Lower leg skin (tissue), 3 donors: ENCODE measurements around the gene CPVL.

Source experiments
- POLR2A ChIP-seq, 2 donors: fragments of 450-650 bp; IDR thresholded peaks; one replicate each; pipeline ENCODE4 v1.6.1; 2016 to 2017; ENCODE audit warnings: antibody characterized with exemption in 2 of 2, mild to moderate bottlenecking in 1 of 2, moderate library complexity in 1 of 2
- TF ChIP-seq, protein P1 (sequence below), 3 donors: fragments of 450-650 bp; IDR thresholded peaks; one replicate each; pipeline ENCODE4 v1.5.1; 2016; ENCODE audit warnings: antibody characterized with exemption in 3 of 3, mild to moderate bottlenecking in 3 of 3, moderate library complexity in 2 of 3

GRCh38 chr7:29112721-29113120, 33.6 kb downstream of the CPVL start:
- TF ChIP-seq, protein P1, sequence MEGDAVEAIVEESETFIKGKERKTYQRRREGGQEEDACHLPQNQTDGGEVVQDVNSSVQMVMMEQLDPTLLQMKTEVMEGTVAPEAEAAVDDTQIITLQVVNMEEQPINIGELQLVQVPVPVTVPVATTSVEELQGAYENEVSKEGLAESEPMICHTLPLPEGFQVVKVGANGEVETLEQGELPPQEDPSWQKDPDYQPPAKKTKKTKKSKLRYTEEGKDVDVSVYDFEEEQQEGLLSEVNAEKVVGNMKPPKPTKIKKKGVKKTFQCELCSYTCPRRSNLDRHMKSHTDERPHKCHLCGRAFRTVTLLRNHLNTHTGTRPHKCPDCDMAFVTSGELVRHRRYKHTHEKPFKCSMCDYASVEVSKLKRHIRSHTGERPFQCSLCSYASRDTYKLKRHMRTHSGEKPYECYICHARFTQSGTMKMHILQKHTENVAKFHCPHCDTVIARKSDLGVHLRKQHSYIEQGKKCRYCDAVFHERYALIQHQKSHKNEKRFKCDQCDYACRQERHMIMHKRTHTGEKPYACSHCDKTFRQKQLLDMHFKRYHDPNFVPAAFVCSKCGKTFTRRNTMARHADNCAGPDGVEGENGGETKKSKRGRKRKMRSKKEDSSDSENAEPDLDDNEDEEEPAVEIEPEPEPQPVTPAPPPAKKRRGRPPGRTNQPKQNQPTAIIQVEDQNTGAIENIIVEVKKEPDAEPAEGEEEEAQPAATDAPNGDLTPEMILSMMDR (IDR thresholded peaks at IDR 0.05), result no peak
- TF ChIP-seq POLR2A (IDR thresholded peaks at IDR 0.05), result no peak
